Measurements from ENCODE around the gene PIK3CB. TPM values are rescaled to one million over a fixed set of nuclear protein-coding genes. Genes with fewer than 3 reads are reported as not detected.

PIK3CB gene
- polyA plus RNA-seq, 1 donor from 2014 or later, result 11.5 TPM

DNA sequence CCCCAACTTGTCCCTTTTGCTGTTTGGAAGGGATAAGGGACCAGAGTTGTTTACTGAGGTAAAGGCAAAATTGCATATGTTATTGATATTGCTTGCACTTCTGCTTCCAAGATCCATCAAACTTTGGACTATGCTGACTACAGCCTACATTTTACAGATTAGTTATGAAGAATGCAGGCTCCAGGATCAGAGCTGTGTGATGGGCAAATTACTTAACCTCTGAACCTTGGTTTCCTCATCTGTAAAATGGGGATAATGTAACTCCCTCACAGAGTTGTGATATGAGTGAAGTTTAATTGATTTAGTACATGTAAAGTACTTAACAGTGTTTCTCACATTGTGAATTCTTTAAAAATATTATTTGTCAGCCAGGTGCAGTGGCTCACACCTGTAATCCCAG, 210.2 kb downstream of the PIK3CB start:
- Histone ChIP-seq H3K4me3 (ENCODE audit: low read length) (no peak overlapping the region), H3K79me2 (replicated peaks; ENCODE audit: insufficient read depth, low read length) (no peaks in the 10 kb centered on the region), H3K27ac (ENCODE audit: low read length) (no peak overlapping the region), H3K36me3 (ENCODE audit: insufficient read depth, low read length) (no peaks in the 10 kb centered on the region), H3K27me3 (ENCODE audit: insufficient read depth, low read depth, low read length) (no peaks in the 10 kb centered on the region), H3K9me3 (ENCODE audit: low read length) (no peaks in the 10 kb centered on the region), H2AFZ (ENCODE audit: low read depth, low read length) (no peak overlapping the region), H3K9ac (ENCODE audit: low read length) (no peak overlapping the region), H3F3A (ENCODE audit: insufficient read depth, low read length, poor library complexity, severe bottlenecking) (no peaks in the 10 kb centered on the region), H3K4me2 (ENCODE audit: low read length) (no peak overlapping the region), H4K20me1 (ENCODE audit: insufficient read depth) (no peaks in the 10 kb centered on the region), H3K9me2 (ENCODE audit: insufficient read depth, low read length) (no peaks in the 10 kb centered on the region)
- TF ChIP-seq RAD21 (conservative IDR thresholded peaks at IDR 0.05) (no peak), TAF1 (IDR thresholded peaks at IDR 0.05; ENCODE audit: low read depth) (no peak), CTCF (IDR thresholded peaks at IDR 0.05; ENCODE audit: poor library complexity, severe bottlenecking) (no peak), SMC3 (conservative IDR thresholded peaks at IDR 0.05; ENCODE audit: poor library complexity) (no peak), EZH2 (IDR thresholded peaks at IDR 0.05; ENCODE audit: borderline replicate concordance, insufficient read depth, low read length, poor library complexity, severe bottlenecking) (no peak), MXI1 (conservative IDR thresholded peaks at IDR 0.05; ENCODE audit: poor library complexity, severe bottlenecking) (no peak), POLR2AphosphoS5 (IDR thresholded peaks at IDR 0.05) (no peak), EP300 (conservative IDR thresholded peaks at IDR 0.05; ENCODE audit: poor library complexity, severe bottlenecking) (no peak)
- TF ChIP-seq, protein P1, sequence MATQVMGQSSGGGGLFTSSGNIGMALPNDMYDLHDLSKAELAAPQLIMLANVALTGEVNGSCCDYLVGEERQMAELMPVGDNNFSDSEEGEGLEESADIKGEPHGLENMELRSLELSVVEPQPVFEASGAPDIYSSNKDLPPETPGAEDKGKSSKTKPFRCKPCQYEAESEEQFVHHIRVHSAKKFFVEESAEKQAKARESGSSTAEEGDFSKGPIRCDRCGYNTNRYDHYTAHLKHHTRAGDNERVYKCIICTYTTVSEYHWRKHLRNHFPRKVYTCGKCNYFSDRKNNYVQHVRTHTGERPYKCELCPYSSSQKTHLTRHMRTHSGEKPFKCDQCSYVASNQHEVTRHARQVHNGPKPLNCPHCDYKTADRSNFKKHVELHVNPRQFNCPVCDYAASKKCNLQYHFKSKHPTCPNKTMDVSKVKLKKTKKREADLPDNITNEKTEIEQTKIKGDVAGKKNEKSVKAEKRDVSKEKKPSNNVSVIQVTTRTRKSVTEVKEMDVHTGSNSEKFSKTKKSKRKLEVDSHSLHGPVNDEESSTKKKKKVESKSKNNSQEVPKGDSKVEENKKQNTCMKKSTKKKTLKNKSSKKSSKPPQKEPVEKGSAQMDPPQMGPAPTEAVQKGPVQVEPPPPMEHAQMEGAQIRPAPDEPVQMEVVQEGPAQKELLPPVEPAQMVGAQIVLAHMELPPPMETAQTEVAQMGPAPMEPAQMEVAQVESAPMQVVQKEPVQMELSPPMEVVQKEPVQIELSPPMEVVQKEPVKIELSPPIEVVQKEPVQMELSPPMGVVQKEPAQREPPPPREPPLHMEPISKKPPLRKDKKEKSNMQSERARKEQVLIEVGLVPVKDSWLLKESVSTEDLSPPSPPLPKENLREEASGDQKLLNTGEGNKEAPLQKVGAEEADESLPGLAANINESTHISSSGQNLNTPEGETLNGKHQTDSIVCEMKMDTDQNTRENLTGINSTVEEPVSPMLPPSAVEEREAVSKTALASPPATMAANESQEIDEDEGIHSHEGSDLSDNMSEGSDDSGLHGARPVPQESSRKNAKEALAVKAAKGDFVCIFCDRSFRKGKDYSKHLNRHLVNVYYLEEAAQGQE (IDR thresholded peaks at IDR 0.05; ENCODE audit: borderline replicate concordance), result no peak

DNA sequence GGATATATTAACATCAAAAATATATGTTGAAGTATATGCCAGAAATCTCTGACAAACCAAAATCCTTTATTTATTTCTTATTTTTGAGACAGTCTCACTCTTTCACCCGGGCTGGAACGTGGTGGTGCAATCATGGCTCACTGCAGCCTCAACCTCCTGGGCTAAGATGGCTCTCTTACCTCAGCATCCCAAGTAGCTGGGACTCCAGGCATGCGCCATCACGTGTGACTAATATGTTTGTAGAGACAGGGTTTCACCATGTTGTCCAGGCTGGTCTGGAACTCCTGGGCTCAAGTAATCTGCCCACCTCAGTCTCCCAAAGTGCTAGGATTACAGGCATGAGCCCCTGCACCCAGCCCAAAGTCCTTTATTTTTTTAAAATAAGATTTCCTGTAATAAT, 214.3 kb downstream of the PIK3CB start:
- Histone ChIP-seq H3K27me3 (ENCODE audit: insufficient read depth, low read depth, low read length) (no peaks in the 10 kb centered on the region), H3K4me2 (ENCODE audit: low read length) (no peak overlapping the region), H3K79me2 (replicated peaks; ENCODE audit: insufficient read depth, low read length) (no peaks in the 10 kb centered on the region), H3K9ac (ENCODE audit: low read length) (no peak overlapping the region), H3K4me3 (ENCODE audit: low read length) (no peak overlapping the region), H2AFZ (ENCODE audit: low read depth, low read length) (no peak overlapping the region), H3K9me2 (ENCODE audit: insufficient read depth, low read length) (no peaks in the 10 kb centered on the region), H3K9me3 (ENCODE audit: low read length) (no peaks in the 10 kb centered on the region), H3K27ac (ENCODE audit: low read length) (no peak overlapping the region), H3K36me3 (ENCODE audit: insufficient read depth, low read length) (no peaks in the 10 kb centered on the region), H3F3A (ENCODE audit: insufficient read depth, low read length, poor library complexity, severe bottlenecking) (no peaks in the 10 kb centered on the region), H4K20me1 (ENCODE audit: insufficient read depth) (no peaks in the 10 kb centered on the region)
- no peak for TF ChIP-seq POLR2AphosphoS5 (IDR thresholded peaks at IDR 0.05)

GRCh38 chr3:138615462-138615861, 219.3 kb downstream of the PIK3CB start:
- no peak overlapping the region for H3K4me2 ChIP-seq (ENCODE audit: low read length)
- H3F3A ChIP-seq (ENCODE audit: insufficient read depth, low read length, poor library complexity, severe bottlenecking), result no peaks in the 10 kb centered on the region
- H3K79me2 ChIP-seq (replicated peaks; ENCODE audit: insufficient read depth, low read length), result no peaks in the 10 kb centered on the region
- H3K9me2 ChIP-seq (ENCODE audit: insufficient read depth, low read length), result no peaks in the 10 kb centered on the region
- TF ChIP-seq SMC3 (conservative IDR thresholded peaks at IDR 0.05; ENCODE audit: poor library complexity) (no peak), MXI1 (conservative IDR thresholded peaks at IDR 0.05; ENCODE audit: poor library complexity, severe bottlenecking) (no peak), CTCF (IDR thresholded peaks at IDR 0.05; ENCODE audit: poor library complexity, severe bottlenecking) (no peak), EP300 (conservative IDR thresholded peaks at IDR 0.05; ENCODE audit: poor library complexity, severe bottlenecking) (no peak), POLR2AphosphoS5 (IDR thresholded peaks at IDR 0.05) (no peak), TAF1 (IDR thresholded peaks at IDR 0.05; ENCODE audit: low read depth) (no peak), EZH2 (IDR thresholded peaks at IDR 0.05; ENCODE audit: borderline replicate concordance, insufficient read depth, low read length, poor library complexity, severe bottlenecking) (no peak), RAD21 (conservative IDR thresholded peaks at IDR 0.05) (no peak)
- no peaks in the 10 kb centered on the region for H3K9me3 ChIP-seq (ENCODE audit: low read length)
- H3K36me3 ChIP-seq (ENCODE audit: insufficient read depth, low read length), result no peaks in the 10 kb centered on the region
- no peak overlapping the region for H2AFZ ChIP-seq (ENCODE audit: low read depth, low read length)
- no peak overlapping the region for H3K27ac ChIP-seq (ENCODE audit: low read length)
- H3K9ac ChIP-seq (ENCODE audit: low read length), result no peak overlapping the region
- H3K4me3 ChIP-seq (ENCODE audit: low read length), result no peak overlapping the region
- H3K27me3 ChIP-seq (ENCODE audit: insufficient read depth, low read depth, low read length), result no peaks in the 10 kb centered on the region
- no peaks in the 10 kb centered on the region for H4K20me1 ChIP-seq (ENCODE audit: insufficient read depth)
